Gastroesophageal sphincter (tissue), 4 donors: Measurements from ENCODE around the gene ABCG8. TPM values are rescaled to one million over a fixed set of nuclear protein-coding genes. Genes with fewer than 3 reads are reported as not detected.

Experiments
- ATAC-seq: fragments of 150-250 bp; one replicate; pipeline ENCODE4 v1.9.1; 2016; ENCODE audit warnings: mild to moderate bottlenecking, moderate library complexity
- H3K27ac ChIP-seq, 4 donors: fragments of 200-600 bp; sonication (generic) in 3 of 4; 1 replicate in 3 of 4; 2 replicates in 1 of 4; pipeline ENCODE4 v1.5.1; 2016 to 2019
- H3K27me3 ChIP-seq: fragments of 200-600 bp; sonication (generic); one replicate; pipeline ENCODE4 v1.5.1; 2019
- H3K36me3 ChIP-seq, 2 donors: fragments of 200-600 bp; sonication (generic); one replicate each; pipeline ENCODE4 v1.5.1; 2019; ENCODE audit warnings: control low read depth in 1 of 2
- H3K4me1 ChIP-seq, 3 donors: fragments of 200-600 bp; sonication (generic); 1 replicate in 2 of 3; 2 replicates in 1 of 3; pipeline ENCODE4 v1.5.1; 2016 to 2019; ENCODE audit warnings: control low read depth in 2 of 3
- H3K4me3 ChIP-seq, 2 donors: fragments of 200-600 bp; sonication (generic); one replicate each; pipeline ENCODE4 v1.5.1; 2019; ENCODE audit warnings: mild to moderate bottlenecking in 1 of 2, moderate library complexity in 1 of 2
- H3K9me3 ChIP-seq, 3 donors: fragments of 200-600 bp; sonication (generic); one replicate each; pipeline ENCODE4 v1.5.1; 2017 to 2019; ENCODE audit warnings: control low read depth in 2 of 3
- CTCF ChIP-seq, 4 experiments: fragments of 200-600 bp in 2 of 4; fragments of 450-650 bp in 2 of 4; sonication (generic) in 1 of 4; IDR thresholded peaks; one replicate each; pipeline ENCODE4 v1.5.1; 2017 to 2019; ENCODE audit warnings: antibody characterized with exemption in 4 of 4, mild to moderate bottlenecking in 2 of 4, moderate library complexity in 2 of 4
- EP300 ChIP-seq: sonication (generic); formaldehyde crosslinking; IDR thresholded peaks from one replicate; pipeline ENCODE4 v1.6.1; 2017; ENCODE audit warnings: antibody characterized with exemption, mild to moderate bottlenecking
- POLR2A ChIP-seq, 2 donors: fragments of 450-650 bp; IDR thresholded peaks; one replicate each; pipeline ENCODE4 v1.6.1; 2017; ENCODE audit warnings: antibody characterized with exemption in 2 of 2, mild to moderate bottlenecking in 2 of 2, moderate library complexity in 1 of 2
- POLR2AphosphoS5 ChIP-seq: sonication (generic); formaldehyde crosslinking; IDR thresholded peaks from one replicate; pipeline ENCODE4 v1.6.1; 2017; ENCODE audit warnings: antibody characterized with exemption
- whole genome bisulfite sequencing, 2 donors: methylation state at CpG; one replicate each; pipeline ENCODE4 v1.1.5; 2018; ENCODE audit warnings: low coverage in 1 of 2; 5-methylcytosine and 5-hydroxymethylcytosine counted together
- total RNA-seq, 4 donors: library from RNA; depleted of rRNA; stranded (reverse); fragments of >200 nt; gene quantifications; one replicate each; pipeline ENCODE4 v1.1.0, GENCODE V29; 2016

ABCG8 gene
- total RNA-seq, 4 donors from 2014 or later: 0.12 TPM; not detected in 3

- Histone ChIP-seq H3K4me3 (no peak overlapping the region), H3K36me3 (peaks cover 0 to 46% of the 10 kb centered on the region in 2 donors), H3K4me1 (no peaks in the 10 kb centered on the region), H3K9me3 (no peaks in the 10 kb centered on the region), H3K27ac (no peak overlapping the region), H3K27me3 (no peaks in the 10 kb centered on the region)
- no peak for ATAC-seq
- WGBS, 2 donors: 83 to 89% methylated on average over 5 of the region's 5 CpGs
- TF ChIP-seq EP300: no peak
- no peak for TF ChIP-seq POLR2A (IDR thresholded peaks at IDR 0.05)
- no peak for TF ChIP-seq POLR2AphosphoS5
- TF ChIP-seq CTCF (IDR thresholded peaks at IDR 0.05): no peak
These were observed 45.9 kb downstream of the ABCG8 start for GRCh38 chr2:43884689-43885088.

- 79 to 89% methylated on average over 4 to 6 of the region's 7 CpGs for WGBS, 2 donors
- Histone ChIP-seq H3K36me3 (peaks cover 0 to 51% of the 10 kb centered on the region in 2 donors), H3K27ac (no peak overlapping the region), H3K4me3 (no peak overlapping the region), H3K9me3 (no peaks in the 10 kb centered on the region), H3K4me1 (no peaks in the 10 kb centered on the region), H3K27me3 (no peaks in the 10 kb centered on the region)
- no peak for ATAC-seq
- TF ChIP-seq EP300 (no peak), CTCF (IDR thresholded peaks at IDR 0.05) (no peak), POLR2A (IDR thresholded peaks at IDR 0.05) (no peak), POLR2AphosphoS5 (no peak)
These were observed 46.4 kb downstream of the ABCG8 start for GRCh38 chr2:43885132-43885632.

GRCh38 chr2:43887176-43887575, 48.4 kb downstream of the ABCG8 start:
- Histone ChIP-seq H3K27ac (no peak overlapping the region), H3K27me3 (no peaks in the 10 kb centered on the region), H3K9me3 (no peaks in the 10 kb centered on the region), H3K4me3 (no peak overlapping the region), H3K36me3 (peaks cover 0 to 71% of the 10 kb centered on the region in 2 donors), H3K4me1 (no peaks in the 10 kb centered on the region)
- WGBS, 2 donors: 91% methylated on average over 6 to 7 of the region's 7 CpGs
- ATAC-seq: no peak
- TF ChIP-seq CTCF (IDR thresholded peaks at IDR 0.05): no peak
- TF ChIP-seq POLR2AphosphoS5: no peak
- TF ChIP-seq POLR2A (IDR thresholded peaks at IDR 0.05): no peak
- TF ChIP-seq EP300: no peak

- TF ChIP-seq POLR2AphosphoS5 (no peak), CTCF (IDR thresholded peaks at IDR 0.05) (no peak), POLR2A (IDR thresholded peaks at IDR 0.05) (no peak), EP300 (no peak)
- peaks cover 0 to 92% of the 10 kb centered on the region in 2 donors for H3K36me3 ChIP-seq
- 94% methylated on average over 2 to 4 of the region's 4 CpGs for WGBS, 2 donors
These were observed 50.6 kb downstream of the ABCG8 start for GRCh38 chr2:43889416-43889815.

GRCh38 chr2:43890855-43891254, 52.1 kb downstream of the ABCG8 start:
- WGBS, 2 donors: 72 to 77% methylated on average over 3 of the region's 4 CpGs
- H3K9me3 ChIP-seq: no peaks in the 10 kb centered on the region
- TF ChIP-seq CTCF (IDR thresholded peaks at IDR 0.05) (no peak), EP300 (no peak), POLR2A (IDR thresholded peaks at IDR 0.05) (no peak), POLR2AphosphoS5 (no peak)
- no peak overlapping the region for H3K27ac ChIP-seq
- H3K27me3 ChIP-seq: no peaks in the 10 kb centered on the region
- no peaks in the 10 kb centered on the region for H3K4me1 ChIP-seq
- peaks cover 0 to 97% of the 10 kb centered on the region in 2 donors for H3K36me3 ChIP-seq
- no peak overlapping the region for H3K4me3 ChIP-seq
- no peak for ATAC-seq

More at GRCh38 chr2:43889416-43889815, 50.6 kb downstream of the ABCG8 start:
- no peak for ATAC-seq
- H3K9me3 ChIP-seq: no peaks in the 10 kb centered on the region
- no peaks in the 10 kb centered on the region for H3K27me3 ChIP-seq
- no peak overlapping the region for H3K4me3 ChIP-seq
- H3K4me1 ChIP-seq: no peaks in the 10 kb centered on the region
- no peak overlapping the region for H3K27ac ChIP-seq
